LNCaP clone FGC (cell line): ENCODE data around the gene ELMO1.
A peak's percentile ranks its signal among the peaks of the same experiment; 100 is the strongest.

Experiments
- DNase-seq: peaks from one replicate; pipeline ENCODE4 v3.0.0-alpha.2; 2011; ENCODE audit warnings: low read depth
- H3K4me3 ChIP-seq: 2 replicates; pipeline ENCODE4 v1.5.1; 2011; ENCODE audit warnings: mild to moderate bottlenecking, low read depth, low read length, control low read depth
- CTCF ChIP-seq: IDR thresholded peaks from 2 replicates; pipeline ENCODE4 v1.5.1; 2012; ENCODE audit warnings: mild to moderate bottlenecking; ENCODE audit not compliant: control insufficient read depth, insufficient read depth; ENCODE audit errors: extremely low read depth

The ELMO1 gene

GRCh38 chr7:36879021-36879420 is 569.6 kb downstream of the ELMO1 start:
- DNase-seq = no peak
- TF ChIP-seq CTCF = no peak
- no peak overlapping the region for H3K4me3 ChIP-seq

- DNase-seq = no peak
- TF ChIP-seq CTCF = no peak
- no peak overlapping the region for H3K4me3 ChIP-seq
These were observed 570.4 kb downstream of the ELMO1 start for GRCh38 chr7:36878288-36878687.

GRCh38 chr7:36875794-36876193 is 572.9 kb downstream of the ELMO1 start:
- no peak overlapping the region for H3K4me3 ChIP-seq
- peak; percentile 7 for DNase-seq
- no peak for TF ChIP-seq CTCF

GRCh38 chr7:36874041-36874440 is 574.6 kb downstream of the ELMO1 start:
- no peak overlapping the region for H3K4me3 ChIP-seq
- no peak for DNase-seq
- no peak for TF ChIP-seq CTCF

- no peak for DNase-seq
- no peak for TF ChIP-seq CTCF
- H3K4me3 ChIP-seq = no peak overlapping the region
These were observed 576.8 kb downstream of the ELMO1 start for GRCh38 chr7:36871863-36872262.

GRCh38 chr7:36871355-36871738 is 577.3 kb downstream of the ELMO1 start:
- TF ChIP-seq CTCF = no peak
- no peak overlapping the region for H3K4me3 ChIP-seq
- DNase-seq = no peak

GRCh38 chr7:36870625-36871354 is 577.9 kb downstream of the ELMO1 start:
- no peak for DNase-seq
- H3K4me3 ChIP-seq = no peak overlapping the region
- no peak for TF ChIP-seq CTCF
